GM21717 (cell line): ENCODE measurements around the gene CEP164.

Source experiments
- ATAC-seq: cut with Tn5 transposase; IDR thresholded peaks from one replicate; pipeline ENCODE4 v1.9.1; 2021; ENCODE audit warnings: mild to moderate bottlenecking, moderate library complexity; ENCODE audit not compliant: unreplicated experiment

The CEP164 gene

GRCh38 chr11:117457835-117458234 is 130.2 kb downstream of the CEP164 start:
- ATAC-seq = no peak

- ATAC-seq = no peak
Measured at GRCh38 chr11:117458275-117459122, 130.8 kb downstream of the CEP164 start.

DNA sequence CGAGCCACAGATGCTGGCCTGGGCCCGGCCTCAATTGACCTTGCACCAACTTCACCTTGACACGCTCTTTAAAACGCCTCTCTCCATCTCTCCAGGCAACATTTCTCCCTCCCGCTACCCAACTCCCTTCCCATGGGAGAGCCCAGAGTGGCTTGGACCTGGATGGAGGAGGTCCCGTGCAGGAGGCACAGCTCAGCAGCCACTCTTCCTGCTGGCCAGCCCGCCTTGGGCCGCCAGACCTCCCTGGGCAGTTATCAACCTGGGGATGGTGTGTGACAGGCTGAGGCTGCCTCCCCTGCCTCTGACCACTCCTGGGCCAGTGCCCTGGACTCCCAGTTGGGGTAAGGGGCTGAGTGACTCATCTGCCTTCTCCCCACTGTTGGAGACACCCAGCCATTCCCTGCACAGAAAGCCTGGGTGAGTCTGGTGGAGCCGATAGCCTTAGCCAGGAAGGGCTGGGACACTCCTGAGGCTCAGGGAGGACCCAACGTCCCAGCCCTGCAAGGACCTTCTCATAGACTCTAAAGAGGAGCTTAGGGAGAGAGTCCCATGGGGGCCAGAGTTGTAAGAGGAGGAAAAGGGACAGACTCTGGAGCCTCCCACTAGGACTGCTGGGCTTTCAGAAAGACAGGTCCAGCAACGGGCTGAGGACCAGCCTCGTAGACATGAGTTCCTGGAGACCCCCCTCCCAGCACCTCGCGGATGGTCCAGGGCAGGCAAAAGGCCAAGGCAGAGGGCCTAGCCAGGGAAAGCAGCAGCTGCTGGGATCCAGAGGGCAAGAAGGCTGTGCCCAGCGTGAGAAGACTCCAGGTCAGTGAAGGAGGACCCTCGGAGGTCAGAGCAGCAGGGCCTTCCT is 131.7 kb downstream of the CEP164 start:
- ATAC-seq = no peak

DNA sequence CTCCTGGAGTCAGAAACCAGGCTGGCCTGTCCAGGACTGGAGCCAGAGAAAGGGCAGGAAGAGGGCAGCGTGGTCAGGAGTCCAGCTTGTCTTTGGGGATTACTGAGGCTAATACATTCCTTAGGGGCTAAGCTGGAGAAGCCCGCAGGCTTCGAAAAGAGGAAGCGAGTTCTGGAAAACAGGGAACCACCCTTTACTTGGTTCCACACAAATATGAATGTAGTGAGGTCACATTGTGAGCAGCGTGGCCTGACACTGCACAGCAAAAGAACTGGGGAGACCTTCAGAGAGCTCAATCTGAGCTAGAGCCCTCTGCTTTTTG is 132.3 kb downstream of the CEP164 start:
- ATAC-seq = no peak

- ATAC-seq = no peak
Measured at GRCh38 chr11:117461396-117462182, 133.9 kb downstream of the CEP164 start.

DNA sequence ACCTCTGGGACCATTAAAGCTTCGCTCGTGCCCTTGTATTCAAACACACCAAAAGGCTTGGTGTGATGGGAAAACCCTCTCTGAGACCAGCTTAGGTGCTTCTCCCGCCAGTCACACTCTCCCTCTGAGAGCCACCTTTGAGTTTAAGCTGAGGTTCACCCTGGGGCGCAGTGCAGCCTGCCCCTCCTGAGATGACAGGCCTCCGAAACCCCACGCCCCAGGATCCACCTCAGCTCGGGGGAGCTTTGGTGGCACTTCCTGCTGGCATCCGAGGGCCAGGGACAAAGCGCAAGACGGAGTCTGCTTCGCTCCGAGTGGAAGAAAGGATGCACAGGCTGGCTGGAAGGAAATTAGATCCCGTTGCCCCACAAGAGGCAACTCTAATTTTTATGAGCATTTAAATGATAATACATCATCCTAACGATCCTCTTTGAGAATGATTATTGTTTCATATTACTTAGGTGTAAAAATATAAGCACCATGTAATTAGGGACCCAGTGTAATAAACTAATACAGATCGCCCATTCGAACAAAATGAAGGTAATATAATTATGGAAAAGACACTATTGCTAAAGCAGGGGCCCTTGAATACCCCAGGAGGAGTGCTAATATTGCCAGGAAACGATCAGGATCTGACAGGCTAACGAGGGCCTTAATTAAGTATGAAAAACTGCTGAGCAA is 134.7 kb downstream of the CEP164 start:
- ATAC-seq = no peak

DNA sequence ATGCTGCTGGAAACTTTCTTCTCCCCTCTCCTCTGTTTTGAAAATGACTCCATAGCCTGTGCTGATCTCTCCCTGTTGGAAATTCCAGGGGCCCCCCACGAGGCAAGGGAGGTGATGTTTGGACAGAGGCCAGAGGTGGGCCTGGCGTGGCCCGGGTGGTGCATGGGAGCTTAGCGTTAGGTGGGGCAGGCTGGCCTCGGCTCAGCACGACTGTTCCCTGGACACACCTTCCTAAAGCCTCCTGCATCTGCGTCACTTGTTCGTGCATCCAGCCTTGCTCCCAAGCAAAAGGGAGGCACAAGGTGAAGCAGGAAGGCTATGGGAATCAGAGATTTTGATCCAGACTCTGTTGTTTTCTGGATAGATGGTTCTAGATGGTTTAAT is 135.2 kb downstream of the CEP164 start:
- ATAC-seq = no peak
